SKM-1 (cell line): ENCODE data around the gene ECHDC3.

Experiments used
- DNase-seq: peaks from one replicate; lab custom pipeline; 2025; ENCODE audit not compliant: unreplicated experiment; lab: John Stamatoyannopoulos, UW

Gene ECHDC3

DNA sequence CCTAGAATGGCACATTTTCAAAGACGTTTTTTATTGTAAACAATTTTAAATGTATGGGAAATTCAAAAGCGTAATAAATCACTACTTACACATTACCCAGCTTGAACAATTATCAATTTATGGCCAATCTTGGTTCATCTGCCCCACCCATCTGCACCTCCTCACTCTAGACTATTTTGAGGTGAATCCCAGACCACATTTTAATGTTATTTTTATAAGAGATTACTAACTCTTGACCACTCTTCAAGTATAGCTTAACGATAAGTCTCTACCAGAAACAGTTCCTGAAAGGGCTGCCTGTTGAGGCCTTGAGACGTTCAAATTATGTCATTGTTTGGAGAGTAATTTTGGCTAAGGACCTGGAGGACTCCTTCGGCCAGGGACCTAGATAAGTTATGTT lies 33.2 kb downstream of the ECHDC3 start:
- DNase-seq, result no peak

DNA sequence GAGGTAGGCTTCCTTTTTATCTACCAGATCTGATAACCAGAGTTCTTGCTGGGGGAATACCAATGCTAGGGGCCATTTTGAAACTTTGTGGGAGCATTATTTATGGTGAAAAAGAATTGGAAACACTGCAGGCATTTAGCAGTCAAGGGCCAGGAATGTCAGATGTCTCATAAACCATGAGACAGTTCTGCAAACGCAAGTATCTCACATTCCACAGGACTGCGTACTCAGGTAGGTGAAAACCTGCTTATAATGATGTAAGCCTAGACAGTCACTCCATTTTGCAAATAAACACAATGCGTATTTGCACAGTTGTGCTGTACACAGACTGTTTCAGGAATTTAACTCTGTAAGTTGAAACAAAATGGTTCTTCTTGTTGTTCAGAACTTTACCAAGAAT lies 33.9 kb downstream of the ECHDC3 start:
- no peak for DNase-seq

GRCh38 chr10:11781114-11781513 lies 38.9 kb downstream of the ECHDC3 start:
- DNase-seq, result no peak

- DNase-seq, result no peak
Observed at GRCh38 chr10:11782793-11783557, 40.8 kb downstream of the ECHDC3 start.

GRCh38 chr10:11783558-11783865 lies 41.3 kb downstream of the ECHDC3 start:
- no peak for DNase-seq

GRCh38 chr10:11787374-11787773 lies 45.2 kb downstream of the ECHDC3 start:
- no peak for DNase-seq

DNA sequence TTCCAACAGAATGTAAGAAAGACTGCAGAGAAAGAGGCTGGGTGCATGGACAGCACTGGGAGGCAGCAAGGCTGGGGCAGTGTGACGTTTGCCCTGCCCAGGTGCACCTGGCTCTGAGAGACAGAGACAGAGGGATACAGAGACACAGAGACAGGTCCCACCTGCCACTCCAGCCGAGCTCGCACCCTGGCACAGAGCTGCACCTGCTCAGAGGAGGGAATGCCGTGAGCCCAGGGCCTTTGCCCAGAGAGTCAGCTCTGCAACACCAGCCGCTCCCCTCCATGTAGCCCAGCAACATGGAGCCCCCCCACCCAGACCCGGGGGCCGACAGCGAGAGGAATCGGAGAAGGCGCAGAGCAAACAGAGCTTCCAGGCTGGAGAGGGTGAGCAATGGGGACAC lies 45.7 kb downstream of the ECHDC3 start:
- DNase-seq, result no peak

- DNase-seq, result no peak
Observed at GRCh38 chr10:11789306-11789705, 47.1 kb downstream of the ECHDC3 start.

- DNase-seq, result no peak
Observed at GRCh38 chr10:11789956-11790355, 47.8 kb downstream of the ECHDC3 start.

- no peak for DNase-seq
Observed at GRCh38 chr10:11793762-11794479, 51.7 kb downstream of the ECHDC3 start.

DNA sequence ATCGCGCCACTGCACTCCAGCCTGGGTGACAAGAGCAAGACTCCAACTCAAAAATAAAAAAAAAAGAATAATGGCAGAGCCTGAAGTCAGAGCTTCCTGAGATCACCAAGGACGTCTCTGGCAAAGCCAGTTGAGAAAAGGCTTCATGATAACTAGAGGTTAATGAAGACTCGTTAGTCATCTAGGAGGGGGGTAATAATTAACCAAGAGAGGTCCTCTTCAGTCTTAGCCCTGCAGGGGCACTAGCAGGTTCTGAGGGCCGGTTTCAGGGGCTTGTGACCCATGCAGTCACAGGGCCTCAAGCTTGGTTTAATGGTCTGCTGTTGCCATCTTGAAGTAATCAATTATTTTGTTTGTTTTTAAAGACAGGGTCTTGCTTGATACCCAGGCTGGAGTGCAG lies 52.4 kb downstream of the ECHDC3 start:
- DNase-seq, result no peak

DNA sequence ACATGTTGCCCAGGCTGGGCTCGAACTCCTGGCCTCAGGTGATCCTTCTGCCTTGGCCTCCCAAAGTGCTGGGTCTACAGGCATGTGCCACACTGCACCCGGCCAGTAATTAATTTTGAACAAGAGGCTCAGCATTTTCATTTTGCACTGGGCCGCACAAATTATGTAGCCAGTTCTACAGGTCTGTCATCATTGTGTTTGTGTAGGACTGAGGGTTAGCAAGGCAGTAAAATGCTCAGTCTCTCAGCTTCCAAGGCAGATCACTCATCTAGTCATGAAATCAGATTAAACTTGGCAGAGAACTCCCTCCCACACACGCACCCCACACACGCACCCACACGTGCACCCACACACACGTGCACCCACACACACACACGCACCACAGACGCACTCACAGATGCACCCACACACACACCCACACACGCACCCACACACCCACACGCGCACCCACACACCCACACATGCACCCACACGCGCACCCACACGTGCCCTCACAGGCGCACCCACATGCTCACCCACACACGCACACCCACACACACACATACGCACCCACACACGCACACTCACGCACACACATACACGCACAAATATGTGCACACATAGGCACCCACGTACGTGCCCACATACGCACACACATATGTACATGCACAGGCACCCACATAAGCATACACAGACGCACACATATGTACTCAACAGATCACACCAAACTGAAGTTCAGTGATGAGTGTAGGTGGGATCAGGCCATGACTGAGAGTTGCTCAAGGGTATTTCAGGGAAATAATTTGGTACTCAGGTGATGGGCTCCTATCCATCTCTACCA lies 53.1 kb downstream of the ECHDC3 start:
- DNase-seq, result no peak

DNA sequence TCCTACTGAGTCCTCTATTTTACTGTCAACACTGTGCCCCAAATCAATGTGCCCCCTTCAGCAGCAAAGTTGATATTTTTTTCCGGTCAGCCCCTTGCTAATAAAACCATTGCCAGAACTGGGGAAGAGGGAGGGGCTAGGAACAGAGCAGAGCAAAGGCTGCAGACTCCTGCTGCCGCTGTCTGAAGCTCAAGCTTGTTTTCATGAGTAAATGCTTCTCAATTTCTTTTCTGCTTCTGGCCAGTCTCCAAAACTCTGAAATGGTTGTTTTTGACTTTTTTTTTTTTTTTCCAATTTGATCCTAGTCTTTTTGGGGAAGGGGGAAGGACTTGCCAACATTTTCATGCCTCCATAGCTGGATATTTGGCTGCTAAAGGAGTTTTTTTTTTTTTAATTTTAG lies 54.3 kb downstream of the ECHDC3 start:
- no peak for DNase-seq

GRCh38 chr10:11797281-11797680 lies 55.1 kb downstream of the ECHDC3 start:
- no peak for DNase-seq

DNA sequence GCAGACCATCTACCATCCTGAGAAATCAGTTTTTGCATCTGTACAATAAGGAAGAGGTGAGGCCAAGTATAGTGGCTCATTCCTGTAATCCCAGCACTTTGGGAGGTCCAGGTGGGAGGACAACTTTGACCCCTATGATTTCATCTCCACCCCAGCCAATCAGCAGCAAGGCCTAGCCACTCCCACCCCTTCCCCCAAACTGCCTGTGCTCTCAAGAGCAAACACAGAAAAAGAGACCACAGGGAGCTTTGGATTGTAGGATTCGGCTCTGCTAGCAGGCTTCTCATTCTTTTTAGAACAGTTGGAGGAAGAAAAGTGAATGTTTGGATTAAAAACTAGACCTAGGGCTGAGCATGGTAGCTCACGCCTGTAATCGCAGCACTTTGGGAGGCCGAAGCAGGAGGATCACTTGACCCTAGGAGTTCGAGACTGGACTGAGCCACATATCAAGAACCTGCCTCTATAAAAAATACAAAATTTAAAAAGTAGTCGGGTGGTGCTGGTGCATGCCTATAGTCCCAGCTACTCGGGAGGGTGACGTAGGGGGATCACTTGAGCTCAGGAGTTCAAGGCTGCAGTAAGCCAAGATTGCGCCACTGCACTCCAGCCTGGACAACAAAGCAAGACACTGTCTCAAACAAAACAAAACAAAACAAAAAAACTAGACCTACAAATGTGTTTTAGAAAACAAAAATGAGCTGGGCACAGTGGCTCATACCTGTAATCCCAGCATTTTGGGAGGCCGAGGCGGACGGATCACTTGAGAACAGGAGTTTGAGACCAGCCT lies 55.9 kb downstream of the ECHDC3 start:
- no peak for DNase-seq

DNA sequence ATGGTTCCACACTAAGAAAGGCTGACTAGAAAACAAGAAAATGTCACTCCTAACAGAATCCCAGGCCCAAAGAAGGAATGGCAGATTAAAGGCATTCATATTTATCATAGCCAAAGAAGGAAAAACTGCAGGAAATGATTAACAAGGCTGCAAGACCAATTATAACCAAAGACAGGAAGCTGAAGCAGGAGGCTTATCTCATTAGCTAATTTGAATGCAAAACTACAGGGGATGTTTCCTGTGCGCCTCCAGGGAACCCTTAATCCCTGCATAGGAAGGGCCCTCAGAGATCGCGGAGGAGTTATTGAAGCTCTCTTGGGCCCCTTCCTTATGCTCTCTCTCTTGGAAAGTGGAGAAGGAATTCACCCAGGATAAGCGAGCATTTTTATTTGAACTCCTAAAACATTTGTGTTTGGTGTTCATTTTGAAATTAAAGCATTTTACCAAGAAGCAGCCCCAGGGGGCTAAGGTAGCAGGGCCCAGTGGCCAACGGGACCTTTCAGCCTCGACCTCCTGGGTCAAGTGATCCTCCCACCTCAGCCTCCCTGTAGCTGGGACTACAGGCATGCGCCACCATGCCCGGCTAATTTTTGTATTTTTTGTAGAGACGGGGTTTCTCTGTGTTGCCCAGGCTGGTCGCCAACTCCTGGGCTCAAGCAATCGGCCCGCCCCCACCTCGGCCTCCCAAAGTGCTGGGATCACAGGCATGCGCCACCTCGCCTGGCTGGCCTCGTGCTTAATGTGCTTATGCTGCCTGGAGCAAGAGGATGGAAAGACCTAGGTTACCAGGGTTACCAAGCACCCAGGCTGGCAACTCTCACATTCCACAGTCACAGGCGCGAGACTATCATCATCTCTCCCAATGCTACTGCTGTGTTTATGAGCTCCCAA lies 56.9 kb downstream of the ECHDC3 start:
- DNase-seq, result no peak

GRCh38 chr10:11799736-11800080 lies 57.5 kb downstream of the ECHDC3 start:
- DNase-seq, result no peak

DNA sequence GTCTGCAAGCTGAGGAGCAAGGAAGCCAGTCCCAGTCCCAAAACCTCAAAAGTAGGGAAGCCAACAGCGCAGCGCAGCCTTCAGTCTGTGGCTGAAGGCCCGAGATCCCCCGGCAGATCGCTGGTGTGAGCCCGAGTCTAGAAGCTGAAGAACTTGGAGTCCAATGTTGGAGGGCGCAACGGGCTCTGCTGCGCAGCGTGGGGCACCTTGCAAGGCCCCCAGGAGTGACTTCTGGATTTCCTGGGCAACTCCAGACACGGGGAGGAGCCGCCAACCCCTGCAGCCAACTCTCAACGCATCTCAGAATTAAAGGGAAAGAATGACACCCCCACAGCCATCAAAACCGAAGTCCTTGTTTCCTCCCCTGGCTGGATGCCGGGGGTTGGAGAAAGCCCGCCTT lies 62.2 kb downstream of the ECHDC3 start:
- DNase-seq, result no peak

- DNase-seq, result no peak
Observed at GRCh38 chr10:11805792-11806191, 63.6 kb downstream of the ECHDC3 start.

GRCh38 chr10:11806706-11807105 lies 64.5 kb downstream of the ECHDC3 start:
- no peak for DNase-seq
